Thyroid gland (tissue), 4 donors: Measurements from ENCODE around the gene ARHGAP15.

Experiments used
- POLR2A ChIP-seq, 2 donors: fragments of 450-650 bp; IDR thresholded peaks; one replicate each; pipeline ENCODE4 v1.6.1; 2017; ENCODE audit warnings: antibody characterized with exemption in 2 of 2, mild to moderate bottlenecking in 2 of 2, moderate library complexity in 1 of 2
- TF ChIP-seq, protein P1 (sequence below), 6 experiments: fragments of 200-600 bp in 3 of 6; fragments of 450-650 bp in 3 of 6; sonication (generic) in 3 of 6; IDR thresholded peaks; one replicate each; pipeline ENCODE4 v1.5.1; 2016 to 2019; ENCODE audit warnings: antibody characterized with exemption in 6 of 6, mild to moderate bottlenecking in 2 of 6, inconsistent platforms in 1 of 6, moderate library complexity in 1 of 6

GRCh38 chr2:143425896-143426295, 296.7 kb downstream of the ARHGAP15 start:
- TF ChIP-seq, protein P1, sequence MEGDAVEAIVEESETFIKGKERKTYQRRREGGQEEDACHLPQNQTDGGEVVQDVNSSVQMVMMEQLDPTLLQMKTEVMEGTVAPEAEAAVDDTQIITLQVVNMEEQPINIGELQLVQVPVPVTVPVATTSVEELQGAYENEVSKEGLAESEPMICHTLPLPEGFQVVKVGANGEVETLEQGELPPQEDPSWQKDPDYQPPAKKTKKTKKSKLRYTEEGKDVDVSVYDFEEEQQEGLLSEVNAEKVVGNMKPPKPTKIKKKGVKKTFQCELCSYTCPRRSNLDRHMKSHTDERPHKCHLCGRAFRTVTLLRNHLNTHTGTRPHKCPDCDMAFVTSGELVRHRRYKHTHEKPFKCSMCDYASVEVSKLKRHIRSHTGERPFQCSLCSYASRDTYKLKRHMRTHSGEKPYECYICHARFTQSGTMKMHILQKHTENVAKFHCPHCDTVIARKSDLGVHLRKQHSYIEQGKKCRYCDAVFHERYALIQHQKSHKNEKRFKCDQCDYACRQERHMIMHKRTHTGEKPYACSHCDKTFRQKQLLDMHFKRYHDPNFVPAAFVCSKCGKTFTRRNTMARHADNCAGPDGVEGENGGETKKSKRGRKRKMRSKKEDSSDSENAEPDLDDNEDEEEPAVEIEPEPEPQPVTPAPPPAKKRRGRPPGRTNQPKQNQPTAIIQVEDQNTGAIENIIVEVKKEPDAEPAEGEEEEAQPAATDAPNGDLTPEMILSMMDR (IDR thresholded peaks at IDR 0.05): no peak
- no peak for TF ChIP-seq POLR2A (IDR thresholded peaks at IDR 0.05)
